OCI-LY7 (cell line): ENCODE data around the gene MED26. TPM values are rescaled to one million over a fixed set of nuclear protein-coding genes. Genes with fewer than 3 reads are reported as not detected.

Experiments
- BruUV-seq: library from RNA; stranded (reverse); fragments of 400-500 nt; replicated peaks from 2 replicates; lab custom pipeline; 2021; lab: Mats Ljungman, UMichigan
- CTCF ChIA-PET: fragments of 300-600 bp; sonication (Branson Sonifier 250); formaldehyde crosslinking; loops from one replicate; lab custom pipeline; 2022; ENCODE audit warnings: antibody characterized with exemption; ENCODE audit not compliant: unreplicated experiment; lab: Charles Lee
- POLR2A ChIA-PET: fragments of 300-600 bp; sonication (Branson Sonifier 250); formaldehyde crosslinking; loops from one replicate; lab custom pipeline; 2022; ENCODE audit warnings: antibody characterized with exemption; lab: Charles Lee
- DNase-seq: peaks from one replicate; pipeline ENCODE4 v3.0.0-alpha.2; 2015; ENCODE audit warnings: low spot score
- H2AFZ ChIP-seq: fragments of 200-600 bp; sonication (generic), shearing (Covaris generic); 2 replicates; pipeline ENCODE4 v1.6.1; 2014; ENCODE audit warnings: mild to moderate bottlenecking, antibody characterized with exemption, low read length, moderate library complexity
- H3K27ac ChIP-seq: fragments of 200-600 bp; sonication (generic); 2 replicates; pipeline ENCODE4 v1.5.1; 2014; ENCODE audit warnings: mixed run types, low read depth, mild to moderate bottlenecking, moderate library complexity, low read length, inconsistent platforms; ENCODE audit not compliant: poor library complexity, severe bottlenecking
- H3K36me3 ChIP-seq: fragments of 200-600 bp; sonication (generic); 2 replicates; pipeline ENCODE4 v1.6.1; 2014; ENCODE audit warnings: mild to moderate bottlenecking, antibody characterized with exemption, low read length, moderate library complexity, mixed read lengths; ENCODE audit not compliant: insufficient read depth
- H3K4me1 ChIP-seq: fragments of 200-600 bp; sonication (generic); 2 replicates; pipeline ENCODE4 v1.5.1; 2014; ENCODE audit warnings: mild to moderate bottlenecking, low read length; ENCODE audit not compliant: insufficient read depth, poor library complexity, severe bottlenecking
- H3K4me2 ChIP-seq: fragments of 200-600 bp; sonication (generic); 2 replicates; pipeline ENCODE4 v1.6.1; 2014; ENCODE audit warnings: mild to moderate bottlenecking, low read length
- H3K4me3 ChIP-seq: fragments of 200-600 bp; sonication (generic); 2 replicates; pipeline ENCODE4 v1.5.1; 2014; ENCODE audit warnings: mild to moderate bottlenecking, low read depth, low read length; ENCODE audit not compliant: poor library complexity, severe bottlenecking
- H3K79me2 ChIP-seq: fragments of 200-600 bp; sonication (generic); 2 replicates; pipeline ENCODE4 v1.6.1; 2016; ENCODE audit warnings: low read depth, mild to moderate bottlenecking, low read length, moderate library complexity, mixed read lengths; ENCODE audit not compliant: insufficient read depth
- H3K9me2 ChIP-seq: fragments of 200-600 bp; sonication (generic); 2 replicates; pipeline ENCODE4 v1.6.1; 2016; ENCODE audit warnings: mild to moderate bottlenecking, low read length, mixed read lengths; ENCODE audit not compliant: insufficient read depth
- H3K9me3 ChIP-seq: fragments of 200-600 bp; sonication (generic); 2 replicates; pipeline ENCODE4 v1.6.1; 2014; ENCODE audit warnings: mild to moderate bottlenecking, mixed run types, low read length, mixed read lengths
- H4K20me1 ChIP-seq: fragments of 200-600 bp; sonication (generic); 2 replicates; pipeline ENCODE4 v1.6.1; 2014; ENCODE audit warnings: mild to moderate bottlenecking, antibody characterized with exemption, low read length, moderate library complexity, mixed read lengths; ENCODE audit not compliant: insufficient read depth
- CTCF ChIP-seq: fragments of 200-600 bp; sonication (generic); conservative IDR thresholded peaks from 2 replicates; pipeline ENCODE4 v1.5.1; 2014; ENCODE audit warnings: mild to moderate bottlenecking, antibody characterized with exemption, low read length, moderate library complexity, mixed read lengths
- EZH2phosphoT487 ChIP-seq: fragments of 200-600 bp; sonication (generic); IDR thresholded peaks from 2 replicates; pipeline ENCODE4 v1.6.1; 2018; ENCODE audit warnings: low read depth, borderline replicate concordance, mild to moderate bottlenecking, mixed run types, antibody characterized with exemption, low read length, moderate library complexity, mixed read lengths
- intact Hi-C: fragments of 100-400 bp; cut with micrococcal nuclease; formaldehyde crosslinking; loops from one replicate; pipeline ENCODE4 v1.10.0; 2022; ENCODE audit not compliant: unreplicated experiment
- total RNA-seq, 2 experiments: library from RNA; depleted of rRNA in 1 of 2; stranded (reverse); fragments of >200 nt in 1 of 2; shearing (Covaris generic) in 1 of 2; gene quantifications; 2 replicates each; pipeline ENCODE4 v1.2.3, GENCODE V29; 2014 to 2022

The MED26 gene
- total RNA-seq, 2 experiments from 2014 or later: 19.4 to 26.8 TPM

GRCh38 chr19:16625163-16625958 is 2.6 kb downstream of the MED26 start:
- no peak overlapping the region for H3K27ac ChIP-seq
- CTCF ChIA-PET: no interaction called here
- no TSS peak for BruUV-seq

GRCh38 chr19:16624236-16624635 is 3.8 kb downstream of the MED26 start:
- Histone ChIP-seq H3K27ac (no peak overlapping the region), H4K20me1 (peaks cover 64% of the 10 kb centered on the region), H3K9me2 (no peaks in the 10 kb centered on the region), H3K4me2 (peak overlapping the region; percentile 14; the same call in 1 of the 2 replicates), H3K4me1 (peaks cover 58% of the 10 kb centered on the region), H2AFZ (no peak overlapping the region), H3K36me3 (peaks cover 57% of the 10 kb centered on the region; the same call in 1 of the 2 replicates), H3K9me3 (no peaks in the 10 kb centered on the region), H3K4me3 (no peak overlapping the region), H3K79me2 (peaks cover 87% of the 10 kb centered on the region)
- ChIA-PET CTCF (no interaction called here), POLR2A (interaction anchor here (0.6 to 2.3 kb wide), 5 partner anchors 15 to 40 kb away, joined by 3 to 6 read pairs (median 3); no protein-coding TSS in a partner anchor)
- no TSS peak for BruUV-seq
- intact Hi-C loops: no loop called here
- TF ChIP-seq EZH2phosphoT487: no peak
- TF ChIP-seq CTCF: no peak
- no peak for DNase-seq

More at GRCh38 chr19:16625163-16625958, 2.6 kb downstream of the MED26 start:
- Histone ChIP-seq H3K9me2 (no peaks in the 10 kb centered on the region), H3K4me2 (peak overlapping the region; percentile 86; the same call in 1 of the 2 replicates), H3K4me3 (no peak overlapping the region), H2AFZ (no peak overlapping the region), H3K9me3 (no peaks in the 10 kb centered on the region), H4K20me1 (peaks cover 53% of the 10 kb centered on the region), H3K4me1 (peaks cover 58% of the 10 kb centered on the region), H3K79me2 (peaks cover 78% of the 10 kb centered on the region), H3K36me3 (peaks cover 57% of the 10 kb centered on the region; the same call in 1 of the 2 replicates)
- POLR2A ChIA-PET: interaction anchor here (0.7 to 2.3 kb wide), 5 partner anchors 8 to 82 kb away, joined by 3 to 6 read pairs (median 3); no protein-coding TSS in a partner anchor
- no peak for DNase-seq
- intact Hi-C loops: no loop called here
- no peak for TF ChIP-seq CTCF

GRCh38 chr19:16623576-16623975 is 4.4 kb downstream of the MED26 start:
- DNase-seq: peak; percentile 56
- Histone ChIP-seq H3K9me3 (no peaks in the 10 kb centered on the region), H3K4me3 (no peak overlapping the region), H3K4me1 (peaks cover 62% of the 10 kb centered on the region), H3K36me3 (peaks cover 57% of the 10 kb centered on the region; the same call in 1 of the 2 replicates), H3K79me2 (peaks cover 94% of the 10 kb centered on the region), H3K4me2 (peak overlapping the region; percentile 14; the same call in 1 of the 2 replicates), H2AFZ (no peak overlapping the region), H3K27ac (peak overlapping the region; percentile 2), H3K9me2 (no peaks in the 10 kb centered on the region), H4K20me1 (peaks cover 69% of the 10 kb centered on the region)
- POLR2A ChIA-PET: interaction anchor here (2.3 kb wide), 1 partner anchor 36 kb away, joined by 6 read pairs; no protein-coding TSS in a partner anchor
- intact Hi-C loops: no loop called here
- TF ChIP-seq CTCF (peak; percentile 67), EZH2phosphoT487 (no peak)
- CTCF ChIA-PET: no interaction called here
- BruUV-seq: no TSS peak
